H9 (cell line): Measurements from ENCODE around the gene ABCD1. TPM values are rescaled to one million over a fixed set of nuclear protein-coding genes. Genes with fewer than 3 reads are reported as not detected.

Experiments
- DNase-seq: peaks from one replicate; pipeline ENCODE4 v3.0.0-alpha.2; 2017
- H2AFZ ChIP-seq: one replicate; pipeline ENCODE4 v1.6.1; 2013; ENCODE audit warnings: mild to moderate bottlenecking, low read length, control low read depth, moderate library complexity
- H2AK5ac ChIP-seq: 2 replicates; pipeline ENCODE4 v1.6.1; 2013; ENCODE audit warnings: low read length, control low read depth, mixed read lengths; ENCODE audit not compliant: insufficient read length
- H2BK120ac ChIP-seq: one replicate; pipeline ENCODE4 v1.6.1; 2013; ENCODE audit warnings: low read depth, mild to moderate bottlenecking, low read length, control low read depth, inconsistent platforms; ENCODE audit not compliant: poor library complexity, severe bottlenecking
- H2BK12ac ChIP-seq: 2 replicates; pipeline ENCODE4 v1.6.1; 2013; ENCODE audit warnings: low read length, control low read depth, mixed read lengths, low read depth; ENCODE audit not compliant: insufficient read length
- H2BK15ac ChIP-seq: 2 replicates; pipeline ENCODE4 v1.6.1; 2013; ENCODE audit warnings: low read depth, low read length, control low read depth
- H2BK20ac ChIP-seq: one replicate; pipeline ENCODE4 v1.6.1; 2013; ENCODE audit warnings: low read depth, mild to moderate bottlenecking, low read length, control low read depth, inconsistent platforms; ENCODE audit not compliant: poor library complexity, severe bottlenecking
- H2BK5ac ChIP-seq: 2 replicates; pipeline ENCODE4 v1.6.1; 2013; ENCODE audit warnings: low read length, control low read depth, mixed read lengths; ENCODE audit not compliant: insufficient read length
- H3K14ac ChIP-seq: 2 replicates; pipeline ENCODE4 v1.6.1; 2013; ENCODE audit warnings: low read length, control low read depth; ENCODE audit not compliant: insufficient read depth
- H3K18ac ChIP-seq: 2 replicates; pipeline ENCODE4 v1.6.1; 2013; ENCODE audit warnings: low read depth, mild to moderate bottlenecking, mixed read lengths, low read length, control low read depth; ENCODE audit not compliant: insufficient read length
- H3K23ac ChIP-seq: 2 replicates; pipeline ENCODE4 v1.6.1; 2013; ENCODE audit warnings: low read length, control low read depth, mixed read lengths, low read depth; ENCODE audit not compliant: insufficient read length
- H3K23me2 ChIP-seq: 2 replicates; pipeline ENCODE4 v1.6.1; 2013; ENCODE audit warnings: low read depth, mild to moderate bottlenecking, mixed read lengths, low read length, control low read depth; ENCODE audit not compliant: insufficient read length, poor library complexity, severe bottlenecking
- H3K27ac ChIP-seq: 2 replicates; pipeline ENCODE4 v1.5.1; 2013; ENCODE audit warnings: low read length, control low read depth, mixed read lengths, low read depth; ENCODE audit not compliant: insufficient read length
- H3K27me3 ChIP-seq: 2 replicates; pipeline ENCODE4 v1.6.1; 2013; ENCODE audit warnings: low read length, control low read depth, inconsistent platforms; ENCODE audit not compliant: insufficient read depth
- H3K4ac ChIP-seq: 2 replicates; pipeline ENCODE4 v1.6.1; 2013; ENCODE audit warnings: low read depth, mild to moderate bottlenecking, control low read depth, inconsistent platforms, low read length, moderate library complexity
- H3K4me1 ChIP-seq: 2 replicates; pipeline ENCODE4 v1.6.1; 2013; ENCODE audit warnings: low read length, control low read depth, inconsistent platforms; ENCODE audit not compliant: insufficient read depth
- H3K4me2 ChIP-seq: 2 replicates; pipeline ENCODE4 v1.6.1; 2013; ENCODE audit warnings: low read length, control low read depth, mixed read lengths; ENCODE audit not compliant: insufficient read length, insufficient read depth
- H3K56ac ChIP-seq: 2 replicates; pipeline ENCODE4 v1.6.1; 2013; ENCODE audit warnings: low read depth, mild to moderate bottlenecking, mixed read lengths, low read length, control low read depth; ENCODE audit not compliant: insufficient read length
- H3K79me1 ChIP-seq: 2 replicates; pipeline ENCODE4 v1.6.1; 2013; ENCODE audit warnings: low read depth, mild to moderate bottlenecking, moderate library complexity, low read length, control low read depth, inconsistent platforms; ENCODE audit not compliant: insufficient read depth, poor library complexity, severe bottlenecking
- H3K79me2 ChIP-seq: 2 replicates; pipeline ENCODE4 v1.6.1; 2013; ENCODE audit warnings: low read length, control low read depth, inconsistent platforms; ENCODE audit not compliant: insufficient read depth
- H3K9ac ChIP-seq: 2 replicates; pipeline ENCODE4 v1.6.1; 2013; ENCODE audit warnings: low read length, control low read depth, mixed read lengths; ENCODE audit not compliant: insufficient read length; ENCODE audit errors: extremely low read depth
- H3K9me3 ChIP-seq: one replicate; pipeline ENCODE4 v1.6.1; 2013; ENCODE audit warnings: low read depth, low read length, inconsistent platforms; ENCODE audit not compliant: control insufficient read depth
- H3T11ph ChIP-seq: one replicate; pipeline ENCODE4 v1.6.1; 2013; ENCODE audit warnings: mild to moderate bottlenecking, low read length, control low read depth, inconsistent platforms
- H4K20me1 ChIP-seq: one replicate; pipeline ENCODE4 v1.6.1; 2013; ENCODE audit not compliant: control insufficient read depth, insufficient read length, insufficient read depth
- H4K5ac ChIP-seq: 2 replicates; pipeline ENCODE4 v1.6.1; 2013; ENCODE audit warnings: low read depth, mild to moderate bottlenecking, mixed read lengths, low read length, control low read depth; ENCODE audit not compliant: insufficient read length
- H4K8ac ChIP-seq: replicated peaks from 2 replicates; pipeline ENCODE4 v1.6.1; 2013; ENCODE audit warnings: low read length, control low read depth, mixed read lengths, low read depth; ENCODE audit not compliant: insufficient read length
- H4K91ac ChIP-seq: 2 replicates; pipeline ENCODE4 v1.6.1; 2013; ENCODE audit warnings: low read depth, mild to moderate bottlenecking, moderate library complexity, mixed read lengths, low read length, control low read depth; ENCODE audit not compliant: insufficient read length
- H3K27ac Mint-ChIP-seq, 3 experiments: 2 replicates in 2 of 3; 3 replicates in 1 of 3; pipeline ENCODE4 v1.8.0; 2020 to 2021; ENCODE audit warnings: mixed read lengths in 3 of 3, mild to moderate bottlenecking in 1 of 3, moderate library complexity in 1 of 3
- H3K27me3 Mint-ChIP-seq: 2 replicates; pipeline ENCODE4 v1.8.0; 2021; ENCODE audit warnings: low read depth, mild to moderate bottlenecking, moderate library complexity, mixed read lengths
- H3K36me3 Mint-ChIP-seq, 3 experiments: 2 replicates in 2 of 3; 3 replicates in 1 of 3; pipeline ENCODE4 v1.8.0; 2020 to 2021; ENCODE audit warnings: low read depth in 3 of 3, mixed read lengths in 3 of 3; ENCODE audit not compliant: insufficient read depth in 1 of 3
- H3K4me1 Mint-ChIP-seq, 2 experiments: 2 replicates each; pipeline ENCODE4 v1.8.0; 2020; ENCODE audit warnings: mixed read lengths in 2 of 2
- H3K4me3 Mint-ChIP-seq, 2 experiments: 2 replicates in 1 of 2; 3 replicates in 1 of 2; pipeline ENCODE4 v1.8.0; 2020 to 2021; ENCODE audit warnings: mild to moderate bottlenecking in 2 of 2, mixed read lengths in 2 of 2, moderate library complexity in 1 of 2
- H3K9me3 Mint-ChIP-seq, 2 experiments: 2 replicates in 1 of 2; 3 replicates in 1 of 2; pipeline ENCODE4 v1.8.0; 2020; ENCODE audit warnings: mild to moderate bottlenecking in 2 of 2, mixed read lengths in 2 of 2, moderate library complexity in 1 of 2
- WGBS: extraction: QIAGEN DNeasy Blood & Tissue Kit; methylation state at CpG from one replicate; pipeline ENCODE4 v1.1.7; 2013; ENCODE audit warnings: missing lambda C conversion rate, low lambda C conversion rate, mixed read lengths; ENCODE audit not compliant: insufficient read length; ENCODE audit errors: extremely low coverage; 5-methylcytosine and 5-hydroxymethylcytosine counted together
- total RNA-seq: library from RNA; stranded (reverse); gene quantifications from 2 replicates; pipeline ENCODE4 v1.2.1, GENCODE V29; 2021
- TF ChIP-seq, protein P1 (sequence below): fragments of 200-600 bp; sonication (generic); conservative IDR thresholded peaks from 3 replicates; pipeline ENCODE4 v1.8.0; 2021; ENCODE audit warnings: antibody characterized with exemption, mild to moderate bottlenecking

ABCD1 gene
- total RNA-seq, 1 experiment from 2014 or later = 11.1 TPM

DNA sequence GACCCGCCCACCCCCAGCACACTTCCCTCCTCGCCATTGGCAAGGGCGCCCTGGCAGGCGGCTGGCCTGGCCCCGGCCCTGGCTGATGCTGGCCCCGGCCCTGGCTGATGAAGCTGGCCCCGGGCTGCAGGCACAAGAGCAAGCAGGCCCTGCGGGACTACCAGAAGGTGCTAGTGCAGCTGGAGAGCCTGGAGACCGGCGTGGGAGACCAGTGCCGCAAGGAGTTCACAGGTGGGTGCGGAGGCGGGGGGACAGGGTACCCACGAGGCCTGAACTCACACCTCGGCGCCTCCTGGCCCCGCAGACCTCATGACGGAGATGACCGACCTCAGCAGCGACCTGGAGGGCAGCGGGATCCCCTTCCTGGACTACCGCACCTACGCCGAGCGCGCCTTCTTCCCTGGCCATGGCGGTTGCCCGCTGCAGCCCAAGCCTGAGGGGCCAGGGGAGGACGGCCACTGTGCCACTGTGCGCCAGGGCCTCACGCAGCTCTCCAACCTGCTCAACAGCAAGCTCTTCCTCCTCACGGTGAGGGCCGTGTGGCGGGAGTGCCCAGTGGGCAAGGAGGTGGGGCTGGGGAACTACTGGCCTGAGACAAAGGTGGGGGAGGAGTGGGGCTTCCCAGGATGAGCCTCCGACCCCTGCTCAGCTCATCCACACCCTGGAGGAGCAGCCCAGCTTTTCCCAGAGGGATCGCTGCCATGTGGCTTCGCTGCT lies 50.1 kb downstream of the ABCD1 start:
- H2BK120ac ChIP-seq = no peak overlapping the region
- H2BK15ac ChIP-seq = no peak overlapping the region

More for the DNA sequence above, 50.1 kb downstream of the ABCD1 start:
- WGBS = no CpG with 5 or more reads among the region's 37 CpGs
- Histone ChIP-seq H4K5ac (no peak overlapping the region), H3K18ac (no peak overlapping the region), H2AFZ (no peak overlapping the region), H3K4me1 (no peaks in the 10 kb centered on the region), H3K4me2 (no peak overlapping the region), H3K56ac (no peak overlapping the region), H2BK5ac (no peak overlapping the region), H3K4ac (no peak overlapping the region), H3K79me1 (no peaks in the 10 kb centered on the region), H3K23me2 (no peaks in the 10 kb centered on the region), H3K27me3 (no peaks in the 10 kb centered on the region), H4K20me1 (no peaks in the 10 kb centered on the region), H3K23ac (no peak overlapping the region), H3K9ac (no peak overlapping the region), H2BK20ac (no peak overlapping the region), H3K9me3 (no peaks in the 10 kb centered on the region), H3K14ac (no peak overlapping the region), H4K8ac (no peak overlapping the region), H3K27ac (no peak overlapping the region), H4K91ac (no peak overlapping the region), H3K79me2 (no peaks in the 10 kb centered on the region), H3T11ph (no peak overlapping the region), H2AK5ac (no peak overlapping the region), H2BK12ac (no peak overlapping the region)
- no peak overlapping the region for H3K27ac Mint-ChIP-seq
- H3K4me3 Mint-ChIP-seq = no peak overlapping the region
- TF ChIP-seq, protein P1, sequence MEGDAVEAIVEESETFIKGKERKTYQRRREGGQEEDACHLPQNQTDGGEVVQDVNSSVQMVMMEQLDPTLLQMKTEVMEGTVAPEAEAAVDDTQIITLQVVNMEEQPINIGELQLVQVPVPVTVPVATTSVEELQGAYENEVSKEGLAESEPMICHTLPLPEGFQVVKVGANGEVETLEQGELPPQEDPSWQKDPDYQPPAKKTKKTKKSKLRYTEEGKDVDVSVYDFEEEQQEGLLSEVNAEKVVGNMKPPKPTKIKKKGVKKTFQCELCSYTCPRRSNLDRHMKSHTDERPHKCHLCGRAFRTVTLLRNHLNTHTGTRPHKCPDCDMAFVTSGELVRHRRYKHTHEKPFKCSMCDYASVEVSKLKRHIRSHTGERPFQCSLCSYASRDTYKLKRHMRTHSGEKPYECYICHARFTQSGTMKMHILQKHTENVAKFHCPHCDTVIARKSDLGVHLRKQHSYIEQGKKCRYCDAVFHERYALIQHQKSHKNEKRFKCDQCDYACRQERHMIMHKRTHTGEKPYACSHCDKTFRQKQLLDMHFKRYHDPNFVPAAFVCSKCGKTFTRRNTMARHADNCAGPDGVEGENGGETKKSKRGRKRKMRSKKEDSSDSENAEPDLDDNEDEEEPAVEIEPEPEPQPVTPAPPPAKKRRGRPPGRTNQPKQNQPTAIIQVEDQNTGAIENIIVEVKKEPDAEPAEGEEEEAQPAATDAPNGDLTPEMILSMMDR = no peak
- H3K27me3 Mint-ChIP-seq = no peaks in the 10 kb centered on the region; the same call in 1 of the 2 replicates
- peaks cover 2% of the 10 kb centered on the region in 2 experiments for H3K4me1 Mint-ChIP-seq
- H3K36me3 Mint-ChIP-seq = peaks cover 0 to 2% (median 1%) of the 10 kb centered on the region in 3 experiments; a peak in 3 of 7 replicates
- H3K9me3 Mint-ChIP-seq = peaks cover 26 to 53% of the 10 kb centered on the region in 2 experiments
- no peak for DNase-seq
